Retinal pigment epithelial cell (primary cell): ENCODE measurements around the gene PTPA.

Experiments
- DNase-seq: peaks from one replicate; pipeline ENCODE4 v3.0.0-alpha.2; 2010; ENCODE audit warnings: low read depth
- H3K4me3 ChIP-seq: 2 replicates; pipeline ENCODE4 v1.5.1; 2011; ENCODE audit warnings: mild to moderate bottlenecking, low read length, control low read depth, moderate library complexity
- TF ChIP-seq, protein P1 (sequence below): conservative IDR thresholded peaks from 2 replicates; pipeline ENCODE4 v1.5.1; 2011; ENCODE audit warnings: low read depth, low read length, control low read depth, inconsistent platforms

The PTPA gene

DNA sequence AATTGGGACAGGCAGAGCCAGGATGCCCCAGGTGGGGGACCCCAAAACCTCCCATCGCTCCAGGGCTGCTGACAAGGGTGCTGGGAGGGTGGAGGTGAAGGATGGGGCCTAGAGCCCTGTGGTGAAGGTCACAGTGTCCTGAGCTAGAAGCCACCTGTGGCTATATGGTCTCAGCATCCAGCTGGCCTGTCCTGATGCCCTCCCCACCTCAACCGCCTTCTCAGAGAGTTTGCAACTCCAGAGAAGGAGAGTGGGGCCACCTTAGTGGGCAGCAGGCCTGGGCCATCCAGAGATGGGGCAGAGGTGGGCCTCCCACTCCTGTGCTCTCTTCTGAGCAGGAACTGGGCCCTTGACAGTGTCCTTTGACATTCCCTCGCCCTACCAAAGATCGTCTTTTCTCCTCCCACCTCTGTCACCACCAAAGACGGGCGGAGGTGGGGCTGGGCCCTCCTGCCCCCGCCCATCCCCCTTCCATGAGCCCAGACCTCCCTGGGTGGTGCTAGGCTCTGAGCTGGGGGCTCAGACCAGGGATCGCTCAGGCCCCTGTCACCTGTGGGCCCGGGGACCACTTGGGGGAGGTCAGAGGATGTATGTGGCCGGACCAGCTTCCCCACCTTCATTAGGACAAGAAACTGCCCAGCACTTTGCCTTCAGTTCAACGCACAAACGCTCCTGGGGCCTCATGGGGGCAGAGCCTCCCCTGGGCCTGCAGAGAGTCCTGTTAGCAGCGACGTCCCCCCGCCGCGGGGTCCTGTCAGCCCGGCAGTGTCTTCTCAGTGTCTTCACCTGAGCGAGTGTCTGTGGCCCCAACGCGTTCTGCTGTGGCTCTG is 40.3 kb upstream of the PTPA start:
- TF ChIP-seq, protein P1, sequence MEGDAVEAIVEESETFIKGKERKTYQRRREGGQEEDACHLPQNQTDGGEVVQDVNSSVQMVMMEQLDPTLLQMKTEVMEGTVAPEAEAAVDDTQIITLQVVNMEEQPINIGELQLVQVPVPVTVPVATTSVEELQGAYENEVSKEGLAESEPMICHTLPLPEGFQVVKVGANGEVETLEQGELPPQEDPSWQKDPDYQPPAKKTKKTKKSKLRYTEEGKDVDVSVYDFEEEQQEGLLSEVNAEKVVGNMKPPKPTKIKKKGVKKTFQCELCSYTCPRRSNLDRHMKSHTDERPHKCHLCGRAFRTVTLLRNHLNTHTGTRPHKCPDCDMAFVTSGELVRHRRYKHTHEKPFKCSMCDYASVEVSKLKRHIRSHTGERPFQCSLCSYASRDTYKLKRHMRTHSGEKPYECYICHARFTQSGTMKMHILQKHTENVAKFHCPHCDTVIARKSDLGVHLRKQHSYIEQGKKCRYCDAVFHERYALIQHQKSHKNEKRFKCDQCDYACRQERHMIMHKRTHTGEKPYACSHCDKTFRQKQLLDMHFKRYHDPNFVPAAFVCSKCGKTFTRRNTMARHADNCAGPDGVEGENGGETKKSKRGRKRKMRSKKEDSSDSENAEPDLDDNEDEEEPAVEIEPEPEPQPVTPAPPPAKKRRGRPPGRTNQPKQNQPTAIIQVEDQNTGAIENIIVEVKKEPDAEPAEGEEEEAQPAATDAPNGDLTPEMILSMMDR = no peak
- H3K4me3 ChIP-seq = no peak overlapping the region
- no peak for DNase-seq

DNA sequence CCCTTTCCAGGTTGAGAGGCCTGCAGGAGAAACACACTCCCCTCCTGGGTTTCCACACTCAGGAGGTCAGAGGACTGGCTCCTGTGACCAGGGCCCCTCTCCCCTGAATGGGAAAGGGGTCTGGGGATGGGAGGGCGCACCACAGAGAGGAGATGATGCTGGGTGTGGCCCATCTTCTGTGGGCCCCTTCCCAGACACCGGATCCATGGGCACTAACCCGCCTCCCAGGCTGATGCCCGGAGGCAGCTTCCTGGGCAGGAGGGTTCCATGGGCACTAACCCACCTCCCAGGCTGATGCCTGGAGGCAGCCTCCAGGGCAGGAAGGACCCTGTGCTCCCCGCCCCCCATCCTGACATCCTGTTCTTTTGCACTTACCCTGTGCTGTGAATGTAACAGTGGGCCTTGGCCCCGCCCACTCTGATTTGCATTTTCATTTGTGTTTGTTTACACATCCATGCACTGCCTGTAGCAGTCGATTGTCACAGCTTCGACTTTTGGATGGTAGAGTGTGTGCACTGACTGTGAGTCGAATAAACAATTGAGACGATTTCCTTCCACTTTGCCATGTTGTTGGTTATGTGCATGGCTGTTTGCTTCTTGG is 39.6 kb upstream of the PTPA start:
- DNase-seq = no peak
- TF ChIP-seq, protein P1 = no peak
- no peak overlapping the region for H3K4me3 ChIP-seq

DNA sequence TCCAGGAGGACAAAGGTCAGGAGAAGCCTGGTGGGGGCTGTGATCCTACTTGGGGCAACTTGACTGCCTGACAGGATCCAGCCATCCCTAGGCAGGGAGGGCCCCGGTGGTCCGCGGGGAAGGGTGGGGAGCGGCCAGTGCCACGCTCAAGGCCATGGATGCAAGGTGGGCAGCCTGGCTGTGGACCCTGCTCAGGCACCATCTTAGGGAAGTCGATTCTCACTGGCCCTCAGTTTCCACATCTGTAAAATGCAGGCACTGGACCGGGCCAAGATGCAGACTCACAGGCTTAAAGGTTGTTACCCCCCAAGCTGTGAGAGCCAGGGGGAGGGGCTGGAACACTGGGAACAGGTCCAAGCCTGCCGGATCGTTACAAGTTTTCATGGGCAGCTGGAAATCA is 39.0 kb upstream of the PTPA start:
- TF ChIP-seq, protein P1 = no peak
- no peak overlapping the region for H3K4me3 ChIP-seq
- no peak for DNase-seq

DNA sequence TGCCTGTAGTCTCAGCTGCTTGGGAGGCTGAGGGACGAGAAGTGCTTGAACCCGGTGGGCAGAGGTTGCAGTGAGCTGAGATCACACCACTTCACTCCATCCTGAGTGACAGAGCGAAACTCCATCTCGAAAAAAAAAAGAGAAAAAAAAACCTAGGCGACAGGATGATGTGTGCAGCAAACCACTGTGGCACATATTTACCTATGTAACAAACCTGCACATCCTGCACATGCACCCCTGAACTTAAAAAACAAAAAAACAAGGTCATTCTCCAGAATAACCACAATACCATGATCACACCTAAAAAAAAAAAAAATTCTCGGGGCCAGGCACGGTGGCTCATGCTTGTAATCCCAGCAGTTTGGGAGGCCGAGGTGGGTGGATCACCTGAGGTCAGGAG is 37.8 kb upstream of the PTPA start:
- DNase-seq = no peak
- TF ChIP-seq, protein P1 = no peak

DNA sequence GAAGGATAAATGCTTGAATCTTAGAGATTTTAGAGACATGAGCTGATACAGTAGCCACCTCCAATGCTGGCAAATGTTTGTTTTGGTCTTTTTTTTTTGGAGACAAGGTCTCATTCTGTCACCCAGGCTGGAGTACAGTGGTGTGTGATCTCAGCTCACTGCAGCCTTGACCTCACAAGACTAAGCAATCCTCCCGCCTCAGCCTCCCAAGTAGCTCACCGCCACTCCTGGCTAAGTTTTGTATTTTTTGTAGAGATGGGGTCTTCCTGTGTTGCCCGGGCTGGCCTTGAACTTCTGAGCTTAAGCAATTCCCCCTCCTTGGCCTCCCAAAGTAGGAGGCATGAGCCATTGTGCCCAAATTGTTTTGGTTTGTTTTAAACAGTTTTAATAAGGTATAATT is 37.1 kb upstream of the PTPA start:
- no peak overlapping the region for H3K4me3 ChIP-seq
- DNase-seq = no peak
- TF ChIP-seq, protein P1 = no peak

More for the DNA sequence above, 37.8 kb upstream of the PTPA start:
- no peak overlapping the region for H3K4me3 ChIP-seq

DNA sequence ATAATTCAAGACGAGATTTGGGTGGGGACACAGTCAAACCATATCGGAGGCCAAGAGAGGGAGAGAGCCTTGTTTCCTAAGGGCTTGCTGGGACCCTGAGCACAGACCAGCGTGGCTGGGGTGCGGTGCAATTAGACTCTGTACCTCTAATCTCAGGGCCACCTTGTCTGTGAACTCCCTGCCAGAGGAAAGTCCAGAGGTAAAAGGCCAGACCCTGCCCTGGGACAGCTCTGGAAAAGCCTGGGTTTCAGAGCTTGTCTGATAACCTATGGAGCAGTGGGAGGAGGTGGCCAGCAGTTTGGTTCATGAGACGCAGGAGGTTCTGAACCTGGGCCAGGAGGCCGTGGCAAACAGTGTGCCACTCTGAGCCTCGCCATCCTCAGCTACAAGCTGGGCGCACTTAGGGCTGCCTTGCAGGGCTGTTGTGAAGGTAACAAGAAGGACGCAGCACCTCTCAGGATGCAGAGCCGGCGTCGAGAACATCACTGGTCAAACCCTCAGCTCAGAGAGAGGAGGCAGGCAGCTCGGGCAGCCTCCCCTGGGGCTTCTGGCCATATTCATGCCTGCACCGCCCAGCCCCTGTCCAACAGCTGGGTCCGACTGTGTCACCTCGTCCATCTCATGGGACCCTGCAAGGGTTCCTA is 35.1 kb upstream of the PTPA start:
- TF ChIP-seq, protein P1 = no peak
- H3K4me3 ChIP-seq = no peak overlapping the region
- DNase-seq = no peak

DNA sequence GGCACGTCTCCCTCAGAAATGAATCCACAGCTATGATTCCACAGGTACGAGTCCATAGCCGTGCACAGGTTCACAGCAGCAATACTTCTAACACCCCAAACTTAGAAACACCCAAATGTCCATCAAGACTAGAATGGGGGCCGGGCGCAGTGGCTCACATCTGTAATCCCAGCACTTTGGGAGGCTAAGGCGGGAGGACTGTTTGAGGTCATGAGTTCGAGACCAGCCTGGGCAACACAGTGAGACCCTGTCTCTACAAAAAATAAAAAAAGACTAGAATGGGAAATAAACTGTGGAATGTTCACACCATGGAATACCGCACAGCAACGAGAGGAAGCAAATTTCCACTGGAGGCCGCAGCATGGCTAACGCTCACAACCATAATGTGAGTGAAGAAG is 34.6 kb upstream of the PTPA start:
- H3K4me3 ChIP-seq = no peak overlapping the region
- TF ChIP-seq, protein P1 = no peak
- DNase-seq = no peak
